ENCODE results near the gene DHFR.
"Not testable (repeated sequence)": the region's sequence is repeated elsewhere in the genome, so short reads cannot be mapped to it uniquely, and the experiment has no call there.

The DHFR gene

DNA sequence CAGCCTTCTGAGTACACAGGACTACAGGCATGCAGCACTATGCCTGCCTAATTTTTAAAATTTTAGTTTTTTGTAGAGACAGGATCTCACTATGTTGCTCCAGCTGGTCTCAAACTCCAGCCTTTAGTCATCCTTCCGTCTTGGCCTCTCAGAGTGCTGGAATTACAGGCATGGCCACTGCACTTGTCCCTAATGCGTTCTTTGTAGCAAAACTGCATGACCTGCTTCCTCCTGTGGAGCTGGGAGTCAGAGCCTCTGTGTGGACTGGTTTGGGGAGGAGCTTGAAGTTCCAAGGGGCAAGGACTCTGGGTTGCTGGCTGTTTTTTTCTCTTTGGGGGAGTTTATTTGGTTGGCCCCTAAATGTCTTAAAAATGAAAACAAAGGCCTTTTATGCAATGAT lies 62.0 kb downstream of the DHFR start:
- DNase-seq (ENCODE audit: low spot score), result no peak

GRCh38 chr5:80592105-80592504 lies 62.7 kb downstream of the DHFR start:
- DNase-seq (ENCODE audit: low spot score), result no peak

DNA sequence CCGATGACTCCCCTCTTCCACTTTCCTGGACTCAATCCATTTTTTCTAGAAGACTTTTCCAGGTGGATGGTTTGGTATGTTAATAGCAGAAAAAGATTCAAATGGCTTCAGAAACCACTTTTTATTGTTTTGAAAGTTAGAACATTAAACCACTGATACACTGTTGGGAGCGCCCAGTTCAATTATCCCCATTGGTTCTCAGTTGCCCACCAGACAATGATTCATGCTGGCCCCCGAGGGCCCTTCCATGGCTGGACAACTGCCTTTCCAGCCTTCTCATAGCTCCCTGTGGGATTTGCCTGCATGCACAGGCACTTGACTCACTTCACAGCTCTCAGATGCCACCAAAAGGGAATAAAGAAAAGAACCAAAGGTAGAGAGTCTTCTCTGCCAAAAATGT lies 63.4 kb downstream of the DHFR start:
- DNase-seq (ENCODE audit: low spot score), result no peak

- no peak for DNase-seq (ENCODE audit: low spot score)
Measured at GRCh38 chr5:80590766-80591165, 64.0 kb downstream of the DHFR start.

- no peak for DNase-seq (ENCODE audit: low spot score)
Measured at GRCh38 chr5:80588858-80589540, 65.8 kb downstream of the DHFR start.

- no peak for DNase-seq (ENCODE audit: low spot score)
Measured at GRCh38 chr5:80584770-80585169, 70.0 kb downstream of the DHFR start.

DNA sequence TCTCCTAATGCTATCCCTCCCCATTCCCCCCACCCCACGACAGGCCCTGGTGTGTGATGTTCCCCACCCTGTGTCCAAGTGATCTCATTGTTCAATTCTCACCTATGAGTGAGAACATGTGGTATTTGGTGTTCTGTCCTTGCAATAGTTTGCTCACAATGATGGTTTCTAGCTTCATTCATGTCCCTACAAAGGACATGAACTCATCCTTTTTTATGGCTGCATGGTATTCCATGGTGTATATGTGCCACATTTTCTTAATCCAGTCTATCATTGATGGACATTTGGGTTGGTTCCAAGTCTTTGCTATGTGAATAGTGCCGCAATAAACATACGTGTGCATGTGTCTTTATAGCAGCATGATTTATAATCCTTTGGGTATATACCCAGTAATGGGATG lies 74.5 kb downstream of the DHFR start:
- not testable (repeated sequence) for DNase-seq (ENCODE audit: low spot score)

GRCh38 chr5:80579050-80579449 lies 75.7 kb downstream of the DHFR start:
- no peak for DNase-seq (ENCODE audit: low spot score)

DNA sequence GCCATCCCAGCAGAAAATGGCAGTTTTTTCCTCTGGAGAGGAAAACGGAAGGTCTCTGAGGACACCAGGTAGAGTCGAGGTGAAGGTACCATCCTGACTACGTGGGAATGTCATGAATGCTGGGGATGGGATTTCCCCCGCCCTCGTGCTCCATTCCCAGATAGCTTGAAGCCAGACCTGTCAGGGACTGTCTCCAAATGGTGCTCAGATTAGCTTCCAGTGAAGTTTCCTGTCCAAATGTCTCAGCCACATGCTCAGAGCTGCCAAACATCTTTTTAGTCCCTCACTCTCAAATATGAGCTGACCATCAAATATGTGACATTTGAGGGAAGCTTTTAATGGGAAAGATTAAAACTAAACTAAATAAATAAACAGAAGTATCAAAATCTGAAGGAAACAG lies 77.1 kb downstream of the DHFR start:
- no peak for DNase-seq (ENCODE audit: low spot score)

GRCh38 chr5:80576383-80576782 lies 78.4 kb downstream of the DHFR start:
- no peak for DNase-seq (ENCODE audit: low spot score)

Measured in hepatic stellate cell (primary cell).